Fibroblast of villous mesenchyme (primary cell): ENCODE results near the gene C15orf39. TPM values are rescaled to one million over a fixed set of nuclear protein-coding genes. Genes with fewer than 3 reads are reported as not detected.

Experiments
- DNase-seq: peaks from one replicate; pipeline ENCODE4 v3.0.0-alpha.2; 2010; ENCODE audit warnings: low read depth
- H3K4me3 ChIP-seq: 2 replicates; pipeline ENCODE4 v1.5.1; 2011; ENCODE audit warnings: low read depth, mild to moderate bottlenecking, low read length
- total RNA-seq: library from RNA; depleted of rRNA; stranded (reverse); fragments of >200 nt; gene quantifications from 2 replicates; pipeline ENCODE4 v1.2.3, GENCODE V29; 2012
- TF ChIP-seq, protein P1 (sequence below): IDR thresholded peaks from 2 replicates; pipeline ENCODE4 v1.5.1; 2012; ENCODE audit warnings: low read depth, mild to moderate bottlenecking, low read length; ENCODE audit not compliant: insufficient read depth

C15orf39 gene
- total RNA-seq, 1 donor = 9.1 TPM

DNA sequence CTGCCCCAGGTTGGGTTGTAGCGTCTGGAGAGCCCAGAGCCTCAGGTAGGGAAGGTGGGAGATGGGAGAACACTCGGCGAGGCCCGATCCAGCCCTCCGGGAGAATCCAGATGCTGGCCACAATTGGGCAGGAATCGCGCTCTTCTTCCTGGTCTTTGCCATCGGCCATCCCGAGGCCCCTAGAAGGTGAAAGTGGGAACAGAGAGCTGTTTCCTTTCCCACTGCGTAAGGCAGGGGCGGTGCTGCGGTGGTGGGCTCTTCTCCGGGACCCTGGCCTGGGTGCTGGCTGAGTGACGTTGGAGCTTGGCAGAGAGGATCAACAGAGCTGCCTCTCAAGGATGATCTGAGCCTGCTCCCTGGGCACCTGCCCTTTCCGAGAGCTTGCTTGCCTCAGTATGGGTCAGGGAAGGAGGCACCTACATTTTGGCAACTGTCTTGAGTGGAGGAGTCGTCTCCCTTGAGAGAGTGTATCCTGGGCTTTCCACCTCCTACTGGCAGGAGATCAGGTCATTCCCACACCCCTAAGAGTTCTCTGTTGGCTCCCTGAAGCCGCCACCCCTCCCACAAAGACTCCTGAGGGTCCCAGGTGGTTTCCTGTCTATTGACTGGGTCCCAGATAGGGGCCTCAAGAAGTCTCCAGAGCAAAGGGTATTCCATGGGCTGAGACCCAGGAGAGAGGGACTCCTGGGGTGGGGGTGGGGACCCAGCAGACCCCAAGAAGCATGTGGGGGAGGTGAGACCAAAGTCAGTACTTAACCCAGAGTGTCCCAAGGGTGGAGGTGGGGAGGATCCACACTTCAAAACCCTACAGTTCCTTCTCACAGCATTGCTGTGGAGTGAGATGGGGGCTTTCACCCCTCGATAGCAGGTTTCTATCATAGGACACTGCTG is 1.6 kb downstream of the C15orf39 start:
- peak; percentile 57 for DNase-seq
- peak overlapping the region; percentile 98 for H3K4me3 ChIP-seq
- TF ChIP-seq, protein P1, sequence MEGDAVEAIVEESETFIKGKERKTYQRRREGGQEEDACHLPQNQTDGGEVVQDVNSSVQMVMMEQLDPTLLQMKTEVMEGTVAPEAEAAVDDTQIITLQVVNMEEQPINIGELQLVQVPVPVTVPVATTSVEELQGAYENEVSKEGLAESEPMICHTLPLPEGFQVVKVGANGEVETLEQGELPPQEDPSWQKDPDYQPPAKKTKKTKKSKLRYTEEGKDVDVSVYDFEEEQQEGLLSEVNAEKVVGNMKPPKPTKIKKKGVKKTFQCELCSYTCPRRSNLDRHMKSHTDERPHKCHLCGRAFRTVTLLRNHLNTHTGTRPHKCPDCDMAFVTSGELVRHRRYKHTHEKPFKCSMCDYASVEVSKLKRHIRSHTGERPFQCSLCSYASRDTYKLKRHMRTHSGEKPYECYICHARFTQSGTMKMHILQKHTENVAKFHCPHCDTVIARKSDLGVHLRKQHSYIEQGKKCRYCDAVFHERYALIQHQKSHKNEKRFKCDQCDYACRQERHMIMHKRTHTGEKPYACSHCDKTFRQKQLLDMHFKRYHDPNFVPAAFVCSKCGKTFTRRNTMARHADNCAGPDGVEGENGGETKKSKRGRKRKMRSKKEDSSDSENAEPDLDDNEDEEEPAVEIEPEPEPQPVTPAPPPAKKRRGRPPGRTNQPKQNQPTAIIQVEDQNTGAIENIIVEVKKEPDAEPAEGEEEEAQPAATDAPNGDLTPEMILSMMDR = peak; percentile 2

GRCh38 chr15:75203908-75204263 is 2.2 kb downstream of the C15orf39 start:
- TF ChIP-seq, protein P1 = no peak
- H3K4me3 ChIP-seq = peak overlapping the region; percentile 98
- peak; percentile 14 for DNase-seq

DNA sequence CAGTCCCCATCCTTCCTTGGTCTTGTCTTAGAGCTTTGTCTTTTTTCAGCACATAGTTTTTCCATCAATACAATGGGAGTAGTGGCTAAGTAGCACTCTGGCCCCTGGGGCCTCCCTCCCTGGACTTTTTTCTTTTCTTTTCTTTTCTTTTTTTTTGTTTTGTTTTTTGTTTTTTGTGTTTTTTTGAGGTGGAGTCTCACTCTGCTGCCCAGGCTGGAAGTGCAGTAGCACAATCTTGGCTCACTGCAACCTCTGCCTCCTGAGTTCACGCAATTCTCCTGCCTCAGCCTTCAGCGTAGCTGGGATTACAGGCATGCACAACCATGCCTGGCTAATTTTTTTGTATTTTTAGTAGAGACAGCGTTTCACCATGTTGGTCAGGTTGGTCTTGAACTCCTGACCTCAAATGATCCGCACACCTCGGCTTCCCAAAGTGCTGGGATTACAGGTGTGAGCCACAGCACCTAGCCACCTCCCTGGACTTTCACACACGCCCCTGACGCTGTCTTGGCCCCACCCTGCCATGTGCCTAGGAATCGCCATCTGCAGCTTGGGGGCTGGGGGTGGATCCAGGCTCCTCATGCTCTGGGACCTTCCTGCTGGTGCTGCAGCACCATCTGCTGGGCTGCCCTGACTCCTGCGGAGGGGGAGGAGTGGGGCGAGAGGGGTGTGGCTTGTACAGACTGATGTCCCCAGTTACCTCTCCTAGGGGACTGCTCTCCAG is 2.8 kb downstream of the C15orf39 start:
- peak overlapping the region; percentile 98 for H3K4me3 ChIP-seq
- DNase-seq = peak; percentile 94
- TF ChIP-seq, protein P1 = peak; percentile 98

DNA sequence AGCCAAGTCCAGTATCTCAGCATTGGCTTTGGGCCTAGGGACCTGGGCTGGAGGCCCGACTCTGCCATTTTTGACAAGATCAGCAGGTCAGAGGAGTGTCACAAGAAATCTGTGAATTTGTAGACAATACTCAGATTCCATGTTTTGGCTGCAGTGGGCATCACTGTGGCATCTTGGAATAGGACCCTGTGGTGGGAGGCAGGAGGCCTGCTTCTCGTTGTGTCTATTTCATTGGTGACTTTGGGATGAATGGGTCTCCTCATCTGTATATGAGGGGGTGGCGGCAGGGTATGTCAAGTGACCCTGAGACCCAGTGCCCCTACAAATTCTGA is 3.3 kb downstream of the C15orf39 start:
- TF ChIP-seq, protein P1 = no peak
- H3K4me3 ChIP-seq = no peak overlapping the region
- DNase-seq = no peak

DNA sequence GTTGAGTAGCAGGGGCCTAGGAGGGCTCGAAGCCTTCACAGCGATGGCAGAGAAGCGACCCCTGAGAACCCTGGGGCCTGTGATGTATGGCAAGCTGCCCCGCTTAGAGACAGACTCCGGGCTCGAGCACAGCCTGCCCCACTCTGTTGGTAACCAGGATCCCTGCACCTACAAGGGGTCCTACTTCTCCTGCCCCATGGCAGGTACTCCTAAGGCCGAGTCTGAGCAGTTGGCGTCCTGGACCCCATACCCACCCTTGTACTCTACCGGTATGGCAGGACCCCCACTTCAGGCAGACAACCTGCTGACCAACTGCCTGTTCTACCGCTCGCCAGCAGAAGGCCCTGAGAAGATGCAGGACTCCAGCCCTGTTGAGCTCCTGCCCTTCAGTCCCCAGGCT is 4.3 kb downstream of the C15orf39 start:
- TF ChIP-seq, protein P1 = no peak
- no peak for DNase-seq
- no peak overlapping the region for H3K4me3 ChIP-seq

DNA sequence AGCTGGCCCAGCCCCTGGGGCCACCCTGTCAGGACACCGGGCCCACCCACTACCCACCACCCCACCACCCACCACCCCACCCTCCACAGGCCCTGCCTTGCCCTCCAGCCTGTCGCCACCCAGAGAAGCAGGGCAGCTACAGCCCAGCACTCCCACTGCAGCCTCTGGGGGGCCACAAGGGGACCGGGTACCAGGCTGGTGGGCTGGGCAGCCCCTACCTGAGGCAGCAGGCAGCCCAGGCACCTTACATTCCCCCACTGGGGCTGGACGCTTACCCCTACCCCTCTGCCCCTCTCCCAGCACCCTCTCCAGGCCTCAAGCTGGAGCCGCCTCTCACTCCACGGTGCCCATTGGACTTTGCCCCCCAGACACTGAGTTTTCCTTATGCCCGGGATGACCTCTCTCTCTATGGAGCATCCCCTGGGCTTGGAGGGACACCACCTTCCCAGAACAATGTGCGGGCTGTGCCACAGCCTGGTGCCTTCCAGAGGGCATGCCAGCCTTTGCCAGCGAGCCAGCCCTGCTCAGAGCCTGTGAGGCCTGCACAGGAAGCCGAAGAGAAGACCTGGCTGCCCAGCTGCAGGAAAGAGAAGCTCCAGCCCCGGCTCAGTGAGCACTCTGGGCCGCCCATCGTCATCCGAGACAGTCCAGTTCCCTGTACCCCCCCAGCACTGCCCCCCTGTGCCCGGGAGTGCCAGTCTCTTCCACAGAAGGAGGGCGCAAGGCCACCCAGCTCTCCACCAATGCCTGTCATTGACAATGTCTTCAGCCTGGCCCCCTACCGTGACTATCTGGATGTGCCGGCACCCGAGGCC is 5.3 kb downstream of the C15orf39 start:
- no peak for DNase-seq
- TF ChIP-seq, protein P1 = no peak

More for the DNA sequence above, 5.3 kb downstream of the C15orf39 start:
- no peak overlapping the region for H3K4me3 ChIP-seq
